Lung (tissue), 12 donors: ENCODE measurements around the gene PRSS21. TPM values are rescaled to one million over a fixed set of nuclear protein-coding genes. Genes with fewer than 3 reads are reported as not detected.

Experiments used
- ATAC-seq: fragments of 200-7000 bp; cut with Tn5 transposase; one replicate; pipeline ENCODE4 v1.9.1; 2020; ENCODE audit warnings: moderate number of reproducible peaks; ENCODE audit not compliant: insufficient read depth, low FRiP score
- DNase-seq, 3 donors: peaks; one replicate each; pipeline ENCODE4 v3.0.0-alpha.2; 2013 to 2017
- H3K27ac ChIP-seq, 2 donors: one replicate each; pipeline ENCODE4 v1.5.1; 2013; ENCODE audit warnings: mild to moderate bottlenecking in 2 of 2, moderate library complexity in 2 of 2, control low read depth in 1 of 2, inconsistent platforms in 1 of 2, low read depth in 1 of 2, low read length in 1 of 2
- H3K27me3 ChIP-seq, 3 donors: one replicate each; pipeline ENCODE4 v1.5.1; 2013; ENCODE audit warnings: low read length in 2 of 3; ENCODE audit not compliant: control insufficient read depth in 3 of 3, insufficient read depth in 3 of 3
- H3K36me3 ChIP-seq, 4 donors: one replicate each; pipeline ENCODE4 v1.5.1; 2013; ENCODE audit warnings: low read length in 4 of 4, mild to moderate bottlenecking in 1 of 4, moderate library complexity in 1 of 4; ENCODE audit not compliant: control insufficient read depth in 4 of 4, insufficient read depth in 4 of 4
- H3K4me1 ChIP-seq, 5 donors: one replicate each; pipeline ENCODE4 v1.5.1; 2013; ENCODE audit warnings: low read length in 5 of 5, mild to moderate bottlenecking in 2 of 5, moderate library complexity in 1 of 5; ENCODE audit not compliant: control insufficient read depth in 5 of 5, insufficient read depth in 5 of 5
- H3K4me3 ChIP-seq: one replicate; pipeline ENCODE4 v1.5.1; 2013; ENCODE audit warnings: mild to moderate bottlenecking, control low read depth, moderate library complexity
- H3K9ac ChIP-seq, 2 donors: one replicate each; pipeline ENCODE4 v1.5.1; 2013; ENCODE audit warnings: low read length in 2 of 2, control low read depth in 1 of 2; ENCODE audit not compliant: insufficient read depth in 1 of 2
- H3K9me3 ChIP-seq, 4 donors: one replicate each; pipeline ENCODE4 v1.5.1; 2013; ENCODE audit warnings: low read length in 3 of 4, mild to moderate bottlenecking in 1 of 4, moderate library complexity in 1 of 4; ENCODE audit not compliant: control insufficient read depth in 4 of 4, insufficient read depth in 3 of 4
- WGBS, 2 donors: extraction: QIAGEN DNeasy Blood & Tissue Kit; methylation state at CpG; one replicate each; pipeline ENCODE4 v1.1.7; 2013; 5-methylcytosine and 5-hydroxymethylcytosine counted together
- polyA plus RNA-seq, 2 donors: library from polyadenylated mRNA; stranded (reverse); fragments of 200-250 nt; gene quantifications; one replicate each; pipeline ENCODE4 v1.2.1, GENCODE V29; 2013
- total RNA-seq, 2 donors: library from RNA; depleted of rRNA in 1 of 2; stranded (reverse); fragments of >200 nt in 1 of 2; gene quantifications; one replicate each; pipeline ENCODE4 v1.2.1, GENCODE V29; 2014 to 2021
- TF ChIP-seq, protein P1 (sequence below): IDR thresholded peaks from 2 replicates; pipeline ENCODE4 v1.5.1; 2012; ENCODE audit warnings: mild to moderate bottlenecking; ENCODE audit errors: control extremely low read depth, extremely low read depth
- donor health status: control.
- donor health status: control.
- donor health status: Bipolar disorder and iron deficiency.
- donor health status: healthy.
- donor health status: DM: yes; HTN: yes; CAD: no.

PRSS21 gene
- total and polyA plus RNA-seq, 4 donors = 0.77 to 7.9 (median 4.2) TPM; not detected in 1

DNA sequence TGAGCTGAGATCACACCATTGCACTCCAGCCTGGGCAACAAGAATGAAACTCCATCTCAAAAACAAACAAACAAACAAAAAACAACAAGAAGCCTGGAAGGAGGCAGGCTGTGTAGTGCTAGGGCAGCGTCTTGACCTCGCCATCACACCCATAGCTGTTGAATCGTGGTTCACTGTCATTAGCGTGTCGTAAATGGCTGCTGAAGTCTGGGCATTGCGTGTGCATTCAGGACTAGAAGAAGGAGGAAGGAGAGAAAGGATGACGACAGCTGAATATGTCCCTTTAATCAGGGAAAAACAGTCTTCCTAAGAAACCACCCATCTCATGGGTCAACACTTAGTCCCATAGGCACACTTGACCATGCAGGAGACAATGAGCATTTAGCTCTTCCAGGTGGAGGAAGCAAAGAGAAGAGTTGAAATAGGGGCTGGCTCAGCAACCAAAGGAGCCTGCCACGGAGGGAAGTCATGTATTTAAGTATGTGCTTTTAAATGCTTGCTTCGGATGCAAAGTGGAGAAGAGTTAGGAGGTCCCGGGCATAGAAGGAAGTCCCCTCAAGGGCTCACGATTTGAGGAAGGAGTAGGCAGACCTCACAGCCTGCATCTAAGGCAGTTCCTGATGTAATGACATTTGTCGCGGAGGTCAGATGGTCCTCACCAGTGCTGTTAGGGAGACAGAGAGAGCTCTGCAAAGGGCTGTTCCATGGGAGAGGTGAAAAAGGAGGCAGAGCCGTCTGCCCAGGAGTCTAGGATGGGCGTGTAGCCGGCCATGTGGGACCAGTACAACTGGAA lies 32.1 kb downstream of the PRSS21 start:
- Histone ChIP-seq H3K27me3 (peaks cover 0 to 4% (median 3%) of the 10 kb centered on the region in 3 donors), H3K36me3 (peaks cover 0 to 2% (median 0%) of the 10 kb centered on the region in 4 donors), H3K9ac (no peak overlapping the region), H3K27ac (no peak overlapping the region), H3K9me3 (peaks cover 0 to 2% (median 0%) of the 10 kb centered on the region in 4 donors), H3K4me1 (no peaks in the 10 kb centered on the region), H3K4me3 (no peak overlapping the region)
- no peak for DNase-seq
- ATAC-seq = no peak
- TF ChIP-seq, protein P1, sequence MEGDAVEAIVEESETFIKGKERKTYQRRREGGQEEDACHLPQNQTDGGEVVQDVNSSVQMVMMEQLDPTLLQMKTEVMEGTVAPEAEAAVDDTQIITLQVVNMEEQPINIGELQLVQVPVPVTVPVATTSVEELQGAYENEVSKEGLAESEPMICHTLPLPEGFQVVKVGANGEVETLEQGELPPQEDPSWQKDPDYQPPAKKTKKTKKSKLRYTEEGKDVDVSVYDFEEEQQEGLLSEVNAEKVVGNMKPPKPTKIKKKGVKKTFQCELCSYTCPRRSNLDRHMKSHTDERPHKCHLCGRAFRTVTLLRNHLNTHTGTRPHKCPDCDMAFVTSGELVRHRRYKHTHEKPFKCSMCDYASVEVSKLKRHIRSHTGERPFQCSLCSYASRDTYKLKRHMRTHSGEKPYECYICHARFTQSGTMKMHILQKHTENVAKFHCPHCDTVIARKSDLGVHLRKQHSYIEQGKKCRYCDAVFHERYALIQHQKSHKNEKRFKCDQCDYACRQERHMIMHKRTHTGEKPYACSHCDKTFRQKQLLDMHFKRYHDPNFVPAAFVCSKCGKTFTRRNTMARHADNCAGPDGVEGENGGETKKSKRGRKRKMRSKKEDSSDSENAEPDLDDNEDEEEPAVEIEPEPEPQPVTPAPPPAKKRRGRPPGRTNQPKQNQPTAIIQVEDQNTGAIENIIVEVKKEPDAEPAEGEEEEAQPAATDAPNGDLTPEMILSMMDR = no peak
- 66 to 73% methylated on average over 16 of the region's 16 CpGs for WGBS, 2 donors

DNA sequence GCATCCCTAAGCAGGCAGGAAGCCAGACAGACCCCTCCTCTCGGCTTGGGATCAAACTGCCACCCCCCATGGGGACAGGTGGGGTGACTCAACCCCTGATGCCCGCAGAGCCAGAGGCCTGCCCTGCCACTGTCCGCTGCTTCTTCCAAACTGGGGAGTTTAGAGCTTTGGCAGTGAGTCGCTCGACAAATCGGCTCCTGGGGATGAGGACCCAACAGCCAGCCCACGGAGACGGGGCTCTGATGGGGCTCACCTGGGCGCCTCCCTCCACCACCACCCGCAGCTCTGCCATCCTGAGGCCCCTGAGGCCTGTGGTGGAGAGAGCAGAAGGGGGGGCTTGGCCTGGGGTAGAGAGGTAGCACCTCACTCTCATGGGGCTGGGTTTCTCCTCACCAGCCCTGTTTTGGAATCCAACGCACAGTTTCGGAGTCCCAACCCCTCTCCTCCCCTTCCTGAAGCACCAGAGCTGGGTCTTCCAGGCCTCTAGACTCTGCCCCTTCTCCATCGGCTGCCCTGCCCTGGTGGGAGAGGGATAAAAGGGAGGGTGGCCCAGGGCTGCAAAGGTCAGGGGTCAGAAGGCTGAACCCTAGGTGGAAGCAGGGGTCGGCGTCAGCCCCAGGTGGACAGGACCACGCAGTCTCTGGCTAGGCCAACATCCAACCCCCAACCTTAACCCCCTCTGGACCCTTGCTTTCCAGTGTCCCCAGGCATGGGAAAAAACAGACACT lies 35.1 kb downstream of the PRSS21 start:
- no peak overlapping the region for H3K4me3 ChIP-seq
- 91 to 94% methylated on average over 16 of the region's 16 CpGs for WGBS, 2 donors
- ATAC-seq = no peak

DNA sequence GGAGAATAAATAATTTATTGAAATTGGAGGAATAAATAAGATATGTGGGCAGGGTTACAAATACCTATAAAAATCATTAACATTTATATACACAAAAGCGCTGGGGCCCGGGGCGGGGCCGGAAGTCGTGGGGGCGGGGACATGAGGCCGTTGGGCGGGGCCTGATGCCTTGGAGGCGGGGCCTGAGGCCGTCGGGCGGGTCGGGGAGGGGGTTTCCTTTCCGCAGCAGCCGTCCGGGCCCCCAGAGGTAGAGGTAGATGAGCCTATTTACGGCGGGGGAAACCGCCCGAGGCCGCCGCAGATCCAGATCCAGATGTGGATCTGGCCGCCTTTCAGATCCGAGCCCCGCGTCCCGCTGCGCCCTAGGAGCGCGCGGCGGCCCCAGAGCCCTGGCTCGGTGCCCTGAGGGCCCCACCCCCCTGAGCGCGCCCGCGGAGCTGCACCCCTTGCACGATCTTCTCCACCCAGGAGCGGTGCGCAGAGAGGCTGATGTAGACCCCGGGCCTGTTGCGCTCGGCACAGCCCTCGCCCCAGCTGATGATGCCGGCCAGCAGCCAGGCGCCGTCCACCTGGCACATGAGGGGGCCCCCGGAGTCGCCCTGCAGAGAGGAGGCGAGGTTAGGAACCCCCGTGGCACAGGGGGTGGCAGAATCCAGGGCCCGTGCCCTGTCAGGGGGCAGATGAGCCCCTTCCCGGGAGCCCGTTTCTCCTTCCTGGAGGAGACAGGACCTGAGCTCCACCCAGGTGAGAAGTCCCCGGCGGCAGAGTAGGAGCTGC lies 35.9 kb downstream of the PRSS21 start:
- no peak overlapping the region for H3K9ac ChIP-seq
- TF ChIP-seq, protein P1 = no peak
- WGBS, 2 donors = 58 to 59% methylated on average over 46 to 56 of the region's 56 CpGs

More for the DNA sequence above, 35.1 kb downstream of the PRSS21 start:
- DNase-seq = no peak
- H3K27me3 ChIP-seq = no peaks in the 10 kb centered on the region
- TF ChIP-seq, protein P1 = no peak
- H3K27ac ChIP-seq = no peak overlapping the region
- peaks cover 0 to 4% (median 0%) of the 10 kb centered on the region in 4 donors for H3K9me3 ChIP-seq
- H3K9ac ChIP-seq = no peak overlapping the region
- no peaks in the 10 kb centered on the region for H3K4me1 ChIP-seq
- H3K36me3 ChIP-seq = peaks cover 0 to 2% (median 0%) of the 10 kb centered on the region in 4 donors

More for the DNA sequence above, 35.9 kb downstream of the PRSS21 start:
- Histone ChIP-seq H3K9me3 (peaks cover 0 to 4% (median 0%) of the 10 kb centered on the region in 4 donors), H3K27ac (no peak overlapping the region), H3K36me3 (peaks cover 0 to 2% (median 0%) of the 10 kb centered on the region in 4 donors), H3K27me3 (peaks cover 0 to 5% (median 4%) of the 10 kb centered on the region in 3 donors), H3K4me3 (no peak overlapping the region), H3K4me1 (no peaks in the 10 kb centered on the region)
- ATAC-seq (no peak), DNase-seq (no peak)
